Smooth muscle cell (in vitro differentiated cells): Measurements from ENCODE around the gene PPIP5K1. TPM values are rescaled to one million over a fixed set of nuclear protein-coding genes. Genes with fewer than 3 reads are reported as not detected.

ENCODE experiments used
- DNase-seq: peaks from one replicate; lab custom pipeline; 2025; ENCODE audit not compliant: unreplicated experiment; lab: John Stamatoyannopoulos, UW
- H2AFZ ChIP-seq: fragments of 200-600 bp; sonication (generic); 2 replicates; pipeline ENCODE4 v1.6.0; 2016; ENCODE audit warnings: antibody characterized with exemption, low read depth, mild to moderate bottlenecking
- H3F3A ChIP-seq: fragments of 200-600 bp; sonication (generic); 2 replicates; pipeline ENCODE4 v1.6.0; 2017; ENCODE audit warnings: antibody characterized with exemption, low read depth
- H3K27ac ChIP-seq: fragments of 200-600 bp; sonication (generic); 2 replicates; pipeline ENCODE4 v1.5.1; 2016; ENCODE audit warnings: low read depth, mild to moderate bottlenecking
- H3K27me3 ChIP-seq: fragments of 200-600 bp; sonication (generic); 2 replicates; pipeline ENCODE4 v1.6.1; 2016; ENCODE audit warnings: low read depth, mild to moderate bottlenecking
- H3K36me3 ChIP-seq: fragments of 200-600 bp; sonication (generic); 2 replicates; pipeline ENCODE4 v1.5.1; 2016; ENCODE audit warnings: low read depth
- H3K4me1 ChIP-seq: fragments of 200-600 bp; sonication (generic); 2 replicates; pipeline ENCODE4 v1.5.1; 2016; ENCODE audit warnings: low read depth
- H3K4me2 ChIP-seq: fragments of 200-600 bp; sonication (generic); 2 replicates; pipeline ENCODE4 v1.6.0; 2016; ENCODE audit warnings: mild to moderate bottlenecking
- H3K4me3 ChIP-seq: fragments of 200-600 bp; sonication (generic); 2 replicates; pipeline ENCODE4 v1.5.1; 2016; ENCODE audit warnings: mild to moderate bottlenecking
- H3K79me2 ChIP-seq: fragments of 200-600 bp; sonication (generic); 2 replicates; pipeline ENCODE4 v1.6.0; 2016; ENCODE audit warnings: low read depth, mild to moderate bottlenecking
- H3K9ac ChIP-seq: fragments of 200-600 bp; sonication (generic); 2 replicates; pipeline ENCODE4 v1.6.0; 2016; ENCODE audit warnings: low read depth
- H3K9me3 ChIP-seq: fragments of 200-600 bp; sonication (generic); replicated peaks from 2 replicates; pipeline ENCODE4 v1.5.1; 2016; ENCODE audit warnings: low read depth
- H4K20me1 ChIP-seq: fragments of 200-600 bp; sonication (generic); 2 replicates; pipeline ENCODE4 v1.6.0; 2016; ENCODE audit warnings: low read depth
- CTCF ChIP-seq: fragments of 200-600 bp; sonication (generic); IDR thresholded peaks from 2 replicates; pipeline ENCODE4 v1.5.1; 2017; ENCODE audit warnings: borderline replicate concordance, mild to moderate bottlenecking, antibody characterized with exemption; ENCODE audit not compliant: insufficient read depth, poor library complexity, severe bottlenecking
- WGBS: methylation state at CpG from one replicate; pipeline ENCODE4 v1.1.7; 2016; ENCODE audit warnings: low lambda C conversion rate; 5-methylcytosine and 5-hydroxymethylcytosine counted together
- polyA plus RNA-seq: library from polyadenylated mRNA; unstranded; fragments of >200 nt; fragmentation: Nextera tagmentation; extraction: Ambion mirVana; gene quantifications from 2 replicates; pipeline ENCODE4 v1.2.1, GENCODE V29; 2016
- total RNA-seq: library from RNA; depleted of rRNA; stranded (reverse); fragments of >200 nt; gene quantifications from 2 replicates; pipeline ENCODE4 v1.2.3, GENCODE V29; 2014

The PPIP5K1 gene
- total and polyA plus RNA-seq, 2 experiments from 2014 or later, result 4.8 to 14.5 TPM

DNA sequence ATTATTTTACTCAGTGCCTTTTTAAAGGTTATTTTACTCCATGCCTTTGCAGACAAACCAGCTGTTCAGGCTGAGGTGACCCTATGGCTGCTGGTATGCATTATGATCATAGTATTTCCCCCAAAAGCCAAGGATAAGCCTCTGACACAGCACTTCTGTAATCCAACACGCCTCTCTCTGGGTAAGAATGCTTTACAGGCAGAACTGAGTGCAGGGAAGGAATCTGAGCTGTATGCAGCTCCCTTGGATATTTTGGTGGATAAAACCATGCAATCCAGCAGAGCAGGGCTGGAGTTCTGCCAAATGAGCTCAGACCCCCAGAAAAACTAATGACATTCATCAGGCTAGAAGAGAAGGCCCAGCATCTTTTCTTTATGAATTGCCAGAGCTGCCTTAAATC is 84.3 kb downstream of the PPIP5K1 start:
- Histone ChIP-seq H3K27ac (peak overlapping the region; percentile 37), H3K4me3 (no peak overlapping the region), H3K27me3 (no peaks in the 10 kb centered on the region), H3K9me3 (no peaks in the 10 kb centered on the region), H3F3A (peaks cover 15% of the 10 kb centered on the region), H4K20me1 (no peaks in the 10 kb centered on the region), H2AFZ (no peak overlapping the region), H3K36me3 (no peaks in the 10 kb centered on the region), H3K79me2 (no peaks in the 10 kb centered on the region), H3K4me2 (peak overlapping the region; percentile 62), H3K9ac (no peak overlapping the region), H3K4me1 (peaks cover 8% of the 10 kb centered on the region)
- DNase-seq, result no peak
- no peak for TF ChIP-seq CTCF
- WGBS, result 17% methylated on average over 1 of the region's 1 CpG

GRCh38 chr15:43499635-43500034 is 90.4 kb downstream of the PPIP5K1 start:
- Histone ChIP-seq H3K9ac (no peak overlapping the region), H3K4me2 (no peak overlapping the region), H3F3A (no peaks in the 10 kb centered on the region), H3K4me3 (no peak overlapping the region), H3K9me3 (no peaks in the 10 kb centered on the region), H2AFZ (no peak overlapping the region), H3K27me3 (no peaks in the 10 kb centered on the region), H3K27ac (no peak overlapping the region), H4K20me1 (no peaks in the 10 kb centered on the region), H3K36me3 (no peaks in the 10 kb centered on the region), H3K79me2 (no peaks in the 10 kb centered on the region), H3K4me1 (no peaks in the 10 kb centered on the region)
- WGBS, result 85% methylated on average over 1 of the region's 1 CpG
- DNase-seq, result no peak
- no peak for TF ChIP-seq CTCF

GRCh38 chr15:43498990-43499389 is 91.0 kb downstream of the PPIP5K1 start:
- no peaks in the 10 kb centered on the region for H3K36me3 ChIP-seq
- H2AFZ ChIP-seq, result no peak overlapping the region
- no peak for TF ChIP-seq CTCF
- H3K9ac ChIP-seq, result no peak overlapping the region
- no peak overlapping the region for H3K4me2 ChIP-seq
- no peaks in the 10 kb centered on the region for H3F3A ChIP-seq
- no peaks in the 10 kb centered on the region for H3K4me1 ChIP-seq
- DNase-seq, result no peak
- no peaks in the 10 kb centered on the region for H3K79me2 ChIP-seq
- H4K20me1 ChIP-seq, result no peaks in the 10 kb centered on the region
- no peak overlapping the region for H3K4me3 ChIP-seq
- H3K27me3 ChIP-seq, result no peaks in the 10 kb centered on the region
- no peak overlapping the region for H3K27ac ChIP-seq
- no peaks in the 10 kb centered on the region for H3K9me3 ChIP-seq
- 73% methylated on average over 3 of the region's 3 CpGs for WGBS

DNA sequence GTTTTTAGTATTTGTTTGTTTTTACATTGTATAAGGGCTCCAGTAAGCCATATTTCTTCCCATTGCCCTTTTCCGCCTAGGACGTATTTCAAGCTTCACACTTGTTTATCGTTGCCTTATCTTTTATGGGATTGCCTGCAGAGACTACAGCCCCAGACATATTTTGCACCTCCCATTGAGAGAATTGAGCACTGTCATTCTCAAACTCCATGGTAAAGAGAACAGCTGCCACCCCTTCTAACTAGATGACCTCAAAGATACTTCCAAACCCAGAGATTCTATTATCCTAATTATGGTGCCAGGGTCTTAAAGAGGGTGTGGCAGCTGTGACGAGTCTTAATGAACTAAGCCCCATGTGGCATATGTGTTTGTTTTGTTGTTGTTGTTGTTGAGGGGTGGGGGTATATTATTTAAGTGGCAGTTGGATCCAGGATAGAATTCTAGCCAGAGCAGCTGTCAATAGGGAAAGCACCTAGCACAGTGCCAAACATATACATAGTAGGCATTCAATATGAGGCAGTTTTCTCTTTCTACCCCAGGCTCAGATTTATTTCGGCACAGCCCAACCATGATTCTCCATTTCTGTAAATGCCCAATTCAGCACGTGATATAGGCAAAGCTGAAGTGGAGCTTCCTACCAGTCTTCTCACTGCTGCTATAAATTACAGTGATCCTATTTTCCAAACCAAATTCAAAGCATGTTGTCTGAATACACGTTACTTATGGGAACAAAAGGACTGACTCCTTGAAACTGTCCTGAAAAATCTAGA is 96.1 kb downstream of the PPIP5K1 start:
- H3K9me3 ChIP-seq, result no peaks in the 10 kb centered on the region
- H3F3A ChIP-seq, result no peaks in the 10 kb centered on the region
- H3K27me3 ChIP-seq, result no peaks in the 10 kb centered on the region
- H2AFZ ChIP-seq, result peak overlapping the region; percentile 95
- peaks cover 5% of the 10 kb centered on the region for H3K4me1 ChIP-seq
- peak overlapping the region; percentile 95 for H3K4me2 ChIP-seq
- no peak for TF ChIP-seq CTCF
- H3K9ac ChIP-seq, result peak overlapping the region; percentile 96
- DNase-seq, result no peak
- WGBS, result 59% methylated on average over 7 of the region's 7 CpGs
- H4K20me1 ChIP-seq, result peaks cover 12% of the 10 kb centered on the region
- no peaks in the 10 kb centered on the region for H3K36me3 ChIP-seq
- peak overlapping the region; percentile 90 for H3K27ac ChIP-seq
- peaks cover 34% of the 10 kb centered on the region for H3K79me2 ChIP-seq
- peak overlapping the region; percentile 93 for H3K4me3 ChIP-seq
